ENCODE data around the gene CNPPD1. TPM values are rescaled to one million over a fixed set of nuclear protein-coding genes. Genes with fewer than 3 reads are reported as not detected.

The CNPPD1 gene
- total RNA-seq, 3 donors from 2014 or later (not counting 1 experiment from before 2014, with no cell fraction given), result 64.4 to 72.4 (median 64.8) TPM

DNA sequence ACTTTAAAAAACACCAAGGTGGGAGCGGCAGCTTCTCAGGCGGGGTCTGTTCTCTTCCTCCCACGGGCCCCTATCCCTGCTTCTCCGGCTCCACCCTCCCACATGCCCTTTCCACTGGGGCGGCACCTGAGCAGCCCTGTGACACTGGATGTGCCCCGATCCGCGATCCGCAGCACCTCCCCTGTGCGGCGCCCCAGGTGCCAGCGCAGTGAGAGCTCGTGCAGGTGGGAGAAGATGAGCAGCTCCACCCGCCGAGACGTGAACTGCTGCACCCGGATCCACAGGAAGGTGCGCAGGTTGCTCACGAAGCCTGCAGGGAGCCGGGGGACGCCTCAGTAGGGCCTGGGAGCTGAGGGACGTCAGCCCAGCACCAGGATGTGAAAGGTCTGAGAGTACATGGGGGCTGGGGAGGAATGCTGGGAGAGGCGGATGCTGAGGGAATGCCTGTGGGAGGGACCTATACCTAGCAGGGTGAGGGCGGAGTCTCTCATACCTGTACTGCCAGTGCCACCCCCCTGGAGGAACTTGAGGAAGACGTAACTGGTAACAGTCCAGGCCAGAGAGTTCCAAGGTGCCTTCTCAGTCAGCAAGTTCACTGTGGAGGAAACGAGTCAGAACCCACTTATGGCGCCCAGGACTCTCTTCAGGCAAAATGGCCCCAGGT lies 39.3 kb upstream of the CNPPD1 start:
- DNase-seq (no peak), ATAC-seq (no peak)
- peaks cover 29% of the 10 kb centered on the region for H3K4me1 ChIP-seq (ENCODE audit: control insufficient read depth, insufficient read depth, low read length)
- Mint-ChIP-seq H3K27ac (no peak overlapping the region), H3K27me3 (ENCODE audit: low read depth in 2 of 2) (no peaks in the 10 kb centered on the region), H3K36me3 (no peaks in the 10 kb centered on the region), H3K4me3 (no peak overlapping the region), H3K9me3 (no peaks in the 10 kb centered on the region), H3K4me1 (peaks cover 10 to 17% of the 10 kb centered on the region in 2 donors)
- intact Hi-C loops (cut with micrococcal nuclease), result no loop called here
- no peak overlapping the region for H3K4me3 ChIP-seq (ENCODE audit: low read length)
- 95% methylated on average over 27 of the region's 27 CpGs for WGBS (ENCODE audit: insufficient coverage)
- H3K27ac ChIP-seq (ENCODE audit: low read length), result no peak overlapping the region
- TF ChIP-seq, protein P1, sequence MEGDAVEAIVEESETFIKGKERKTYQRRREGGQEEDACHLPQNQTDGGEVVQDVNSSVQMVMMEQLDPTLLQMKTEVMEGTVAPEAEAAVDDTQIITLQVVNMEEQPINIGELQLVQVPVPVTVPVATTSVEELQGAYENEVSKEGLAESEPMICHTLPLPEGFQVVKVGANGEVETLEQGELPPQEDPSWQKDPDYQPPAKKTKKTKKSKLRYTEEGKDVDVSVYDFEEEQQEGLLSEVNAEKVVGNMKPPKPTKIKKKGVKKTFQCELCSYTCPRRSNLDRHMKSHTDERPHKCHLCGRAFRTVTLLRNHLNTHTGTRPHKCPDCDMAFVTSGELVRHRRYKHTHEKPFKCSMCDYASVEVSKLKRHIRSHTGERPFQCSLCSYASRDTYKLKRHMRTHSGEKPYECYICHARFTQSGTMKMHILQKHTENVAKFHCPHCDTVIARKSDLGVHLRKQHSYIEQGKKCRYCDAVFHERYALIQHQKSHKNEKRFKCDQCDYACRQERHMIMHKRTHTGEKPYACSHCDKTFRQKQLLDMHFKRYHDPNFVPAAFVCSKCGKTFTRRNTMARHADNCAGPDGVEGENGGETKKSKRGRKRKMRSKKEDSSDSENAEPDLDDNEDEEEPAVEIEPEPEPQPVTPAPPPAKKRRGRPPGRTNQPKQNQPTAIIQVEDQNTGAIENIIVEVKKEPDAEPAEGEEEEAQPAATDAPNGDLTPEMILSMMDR (IDR thresholded peaks at IDR 0.05), result no peak
- no peaks in the 10 kb centered on the region for H3K9me3 ChIP-seq (ENCODE audit: control insufficient read depth, insufficient read depth, low read length)
- peaks cover 11% of the 10 kb centered on the region for H3K36me3 ChIP-seq (ENCODE audit: control insufficient read depth, insufficient read depth, low read length)
- H3K27me3 ChIP-seq (ENCODE audit: control insufficient read depth, insufficient read depth, low read length), result no peaks in the 10 kb centered on the region

DNA sequence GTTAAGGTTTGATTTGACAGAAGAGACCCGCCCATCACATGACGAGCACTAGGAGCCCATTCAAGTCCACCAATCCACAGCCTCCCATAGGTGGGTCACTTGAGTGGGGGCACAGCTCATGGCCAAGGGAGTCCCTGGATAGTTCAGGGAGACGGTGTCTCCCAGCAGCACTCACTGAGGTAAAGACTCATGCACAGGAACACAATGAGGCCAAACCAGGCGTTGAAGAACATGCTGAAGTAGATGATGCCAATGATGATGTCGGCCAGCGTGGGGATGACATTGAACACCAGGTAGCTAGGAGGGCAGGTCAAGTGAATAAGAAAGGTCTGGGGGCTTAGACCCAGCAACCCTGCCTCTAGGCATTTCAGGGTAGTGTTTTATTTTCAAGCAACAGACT lies 38.1 kb upstream of the CNPPD1 start:
- no peaks in the 10 kb centered on the region for H3K27me3 Mint-ChIP-seq (ENCODE audit: low read depth in 2 of 2)
- TF ChIP-seq, protein P1 (IDR thresholded peaks at IDR 0.05), result no peak
- 90% methylated on average over 6 of the region's 6 CpGs for WGBS (ENCODE audit: insufficient coverage)
- Histone ChIP-seq H3K27me3 (ENCODE audit: control insufficient read depth, insufficient read depth, low read length) (no peaks in the 10 kb centered on the region), H3K4me1 (ENCODE audit: control insufficient read depth, insufficient read depth, low read length) (peaks cover 41% of the 10 kb centered on the region), H3K4me3 (ENCODE audit: low read length) (no peak overlapping the region), H3K36me3 (ENCODE audit: control insufficient read depth, insufficient read depth, low read length) (no peaks in the 10 kb centered on the region), H3K9me3 (ENCODE audit: control insufficient read depth, insufficient read depth, low read length) (no peaks in the 10 kb centered on the region), H3K27ac (ENCODE audit: low read length) (no peak overlapping the region)
- no peak for ATAC-seq
- peaks cover 13 to 20% of the 10 kb centered on the region in 2 donors for H3K4me1 Mint-ChIP-seq
- DNase-seq, result no peak
- no peaks in the 10 kb centered on the region for H3K36me3 Mint-ChIP-seq
- no peaks in the 10 kb centered on the region for H3K9me3 Mint-ChIP-seq
- H3K4me3 Mint-ChIP-seq, result no peak overlapping the region
- intact Hi-C loops (cut with micrococcal nuclease), result loop anchor here (5.0 kb wide), 1 partner anchor 157 kb away; no protein-coding TSS in a partner anchor
- no peak overlapping the region for H3K27ac Mint-ChIP-seq

DNA sequence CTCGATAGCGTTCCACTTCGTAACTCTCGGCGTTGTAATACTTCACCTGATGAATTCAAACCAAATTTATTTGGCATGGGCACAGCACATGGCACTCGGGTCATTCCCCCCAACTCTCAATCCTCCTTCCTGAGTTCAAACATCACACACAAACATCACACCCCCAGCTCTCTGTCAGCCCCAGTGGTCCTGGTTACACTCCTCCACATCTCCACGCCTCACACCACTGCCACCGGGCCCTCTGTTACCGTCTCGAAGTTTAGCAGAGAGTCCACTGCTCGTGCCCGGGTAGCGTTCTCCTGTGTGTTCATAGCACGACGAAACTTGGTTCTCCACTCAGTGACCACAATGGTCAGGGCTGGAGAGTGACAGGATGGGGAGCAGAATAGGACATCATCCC lies 37.4 kb upstream of the CNPPD1 start:
- no peak overlapping the region for H3K27ac ChIP-seq (ENCODE audit: low read length)
- no peak overlapping the region for H3K4me3 ChIP-seq (ENCODE audit: low read length)
- peaks cover 4% of the 10 kb centered on the region for H3K36me3 ChIP-seq (ENCODE audit: control insufficient read depth, insufficient read depth, low read length)
- WGBS (ENCODE audit: insufficient coverage), result 95% methylated on average over 15 of the region's 15 CpGs
- H3K27ac Mint-ChIP-seq, result peak overlapping the region in 1 of 2 donors; percentile 15
- no peaks in the 10 kb centered on the region for H3K27me3 ChIP-seq (ENCODE audit: control insufficient read depth, insufficient read depth, low read length)
- peaks cover 41% of the 10 kb centered on the region for H3K4me1 ChIP-seq (ENCODE audit: control insufficient read depth, insufficient read depth, low read length)
- intact Hi-C loops (cut with micrococcal nuclease), result loop anchor here (5.0 kb wide), 1 partner anchor 157 kb away; no protein-coding TSS in a partner anchor
- TF ChIP-seq, protein P1 (IDR thresholded peaks at IDR 0.05), result no peak
- no peaks in the 10 kb centered on the region for H3K9me3 Mint-ChIP-seq
- H3K36me3 Mint-ChIP-seq, result no peaks in the 10 kb centered on the region
- no peak overlapping the region for H3K4me3 Mint-ChIP-seq
- no peaks in the 10 kb centered on the region for H3K27me3 Mint-ChIP-seq (ENCODE audit: low read depth in 2 of 2)
- ATAC-seq (no peak), DNase-seq (no peak)
- peaks cover 18 to 22% of the 10 kb centered on the region in 2 donors for H3K4me1 Mint-ChIP-seq
- no peaks in the 10 kb centered on the region for H3K9me3 ChIP-seq (ENCODE audit: control insufficient read depth, insufficient read depth, low read length)

Measured in natural killer cell (primary cell).